Measurements from ENCODE around the gene PIK3R1. TPM values are rescaled to one million over a fixed set of nuclear protein-coding genes. Genes with fewer than 3 reads are reported as not detected.

Gene PIK3R1
- total RNA-seq, 6 experiments from 2014 or later, result 36.3 to 173 (median 72.8) TPM

GRCh38 chr5:68283766-68284165 is 68.2 kb downstream of the PIK3R1 start:
- H3K4me1 ChIP-seq, result peaks cover 2 to 67% (median 30%) of the 10 kb centered on the region in 4 donors
- peak overlapping the region in 1 of 3 donors; percentile 94 for H3K27ac ChIP-seq
- TF ChIP-seq POLR2A (IDR thresholded peaks at IDR 0.05) (no peak), CTCF (IDR thresholded peaks at IDR 0.05) (no peak)
- intact Hi-C loops (cut with DNase I), result loop anchor here (10.0 kb wide), 2 partner anchors 171 to 461 kb away; no protein-coding TSS in a partner anchor
- no peak for ATAC-seq
- H3K27me3 ChIP-seq, result no peaks in the 10 kb centered on the region
- 83% methylated on average over 2 of the region's 4 CpGs for WGBS (ENCODE audit: insufficient coverage, low coverage, low lambda C conversion rate, missing lambda C conversion rate)
- no peak for DNase-seq
- peaks cover 0 to 59% (median 22%) of the 10 kb centered on the region in 4 donors for H3K36me3 ChIP-seq
- H3K4me3 ChIP-seq, result no peak overlapping the region
- H3K9me3 ChIP-seq, result no peaks in the 10 kb centered on the region

GRCh38 chr5:68285075-68285840 is 69.7 kb downstream of the PIK3R1 start:
- peak overlapping the region; percentile 46 to 94 (median 52) for H3K27ac ChIP-seq
- WGBS (ENCODE audit: insufficient coverage, low coverage, low lambda C conversion rate, missing lambda C conversion rate), result 17% methylated on average over 3 of the region's 3 CpGs
- no peaks in the 10 kb centered on the region for H3K9me3 ChIP-seq
- no peaks in the 10 kb centered on the region for H3K27me3 ChIP-seq
- peaks cover 2 to 67% (median 29%) of the 10 kb centered on the region in 4 donors for H3K4me1 ChIP-seq
- no peak overlapping the region for H3K4me3 ChIP-seq
- H3K36me3 ChIP-seq, result peaks cover 0 to 44% (median 13%) of the 10 kb centered on the region in 4 donors
- intact Hi-C loops (cut with DNase I), result loop anchor here (10.0 kb wide), 2 partner anchors 170 to 460 kb away; no protein-coding TSS in a partner anchor
- ATAC-seq (peak; percentile 8 to 46 (median 30)), DNase-seq (no peak)
- TF ChIP-seq CTCF (IDR thresholded peaks at IDR 0.05) (no peak), POLR2A (IDR thresholded peaks at IDR 0.05) (peak; percentile 20)

DNA sequence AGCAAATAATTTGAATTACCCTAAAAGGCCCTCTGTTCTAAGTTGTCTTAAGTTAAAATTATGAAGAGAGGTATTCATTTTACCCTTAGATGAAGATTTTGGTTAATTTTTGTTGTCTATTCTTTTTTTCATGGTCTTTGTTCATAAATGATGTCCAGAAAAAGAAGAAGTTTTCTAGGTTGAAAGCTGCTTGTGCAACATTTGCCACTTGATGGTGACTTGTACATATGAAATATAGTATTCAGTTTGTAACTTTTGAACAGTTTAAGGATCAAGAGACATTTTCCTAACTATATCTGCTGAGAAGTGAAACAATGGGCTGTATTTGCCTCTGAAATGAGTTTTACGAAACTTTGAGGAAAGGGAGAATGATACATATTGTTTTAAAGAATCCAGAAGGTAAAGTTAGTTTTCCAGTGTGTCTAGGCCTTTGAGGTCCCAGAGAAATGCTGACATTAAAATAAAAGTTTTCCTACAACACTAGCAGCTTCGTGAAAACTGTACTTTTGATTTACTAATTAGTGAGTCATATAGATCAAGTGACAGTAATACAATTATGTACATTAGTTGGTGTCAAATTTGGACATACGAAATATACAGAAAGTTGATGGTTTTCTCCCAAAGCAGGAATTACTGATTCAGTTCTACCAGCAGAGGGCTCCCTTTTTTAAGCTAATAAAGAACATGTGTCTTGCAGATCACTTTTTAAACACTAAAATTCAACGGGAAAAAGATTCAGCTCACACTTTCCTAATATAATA is 70.5 kb downstream of the PIK3R1 start:
- intact Hi-C loops (cut with DNase I), result loop anchor here (10.0 kb wide), 2 partner anchors 169 to 459 kb away; no protein-coding TSS in a partner anchor
- peak; percentile 63 to 84 (median 72) for TF ChIP-seq CTCF (IDR thresholded peaks at IDR 0.05)
- no peak for TF ChIP-seq POLR2A (IDR thresholded peaks at IDR 0.05)
- no peaks in the 10 kb centered on the region for H3K9me3 ChIP-seq
- H3K27ac ChIP-seq, result peak overlapping the region; percentile 52 to 94 (median 80)
- H3K36me3 ChIP-seq, result peaks cover 0 to 37% (median 8%) of the 10 kb centered on the region in 4 donors
- DNase-seq (no peak), ATAC-seq (no peak)
- H3K27me3 ChIP-seq, result no peaks in the 10 kb centered on the region
- no peak overlapping the region for H3K4me3 ChIP-seq
- WGBS (ENCODE audit: insufficient coverage, low coverage, low lambda C conversion rate, missing lambda C conversion rate), result 9% methylated on average over 4 of the region's 4 CpGs
- H3K4me1 ChIP-seq, result peaks cover 2 to 69% (median 26%) of the 10 kb centered on the region in 4 donors

- Histone ChIP-seq H3K9me3 (no peaks in the 10 kb centered on the region), H3K4me3 (no peak overlapping the region), H3K36me3 (peaks cover 0 to 31% (median 4%) of the 10 kb centered on the region in 4 donors), H3K27ac (peak overlapping the region in 2 of 3 donors; percentile 80 to 94), H3K4me1 (peaks cover 2 to 70% (median 25%) of the 10 kb centered on the region in 4 donors), H3K27me3 (no peaks in the 10 kb centered on the region)
- no peak for TF ChIP-seq CTCF (IDR thresholded peaks at IDR 0.05)
- no peak for TF ChIP-seq POLR2A (IDR thresholded peaks at IDR 0.05)
- intact Hi-C loops (cut with DNase I), result loop anchor here (10.0 kb wide), 2 partner anchors 168 to 458 kb away; no protein-coding TSS in a partner anchor
- DNase-seq (no peak), ATAC-seq (no peak)
- 12% methylated on average over 1 of the region's 1 CpG for WGBS (ENCODE audit: insufficient coverage, low coverage, low lambda C conversion rate, missing lambda C conversion rate)
These were observed 71.0 kb downstream of the PIK3R1 start for GRCh38 chr5:68286612-68286912.
